Measurements from ENCODE around the gene ACRBP.

The ACRBP gene

GRCh38 chr12:6592087-6592486, 55.1 kb downstream of the ACRBP start:
- H3K36me3 ChIP-seq (ENCODE audit: control insufficient read depth in 5 of 5, insufficient read depth in 5 of 5, low read length in 5 of 5) = peaks cover 44 to 97% (median 87%) of the 10 kb centered on the region in 5 donors
- H3K9me3 ChIP-seq (ENCODE audit: control insufficient read depth in 5 of 5, low read length in 5 of 5) = no peaks in the 10 kb centered on the region
- H3K4me3 ChIP-seq (ENCODE audit: low read depth in 1 of 5, low read length in 5 of 5) = no peak overlapping the region
- no peaks in the 10 kb centered on the region for H3K27me3 ChIP-seq (ENCODE audit: control insufficient read depth in 5 of 5, insufficient read depth in 4 of 5, low read length in 5 of 5)
- H3K4me1 ChIP-seq (ENCODE audit: control insufficient read depth in 5 of 5, insufficient read depth in 5 of 5, low read length in 5 of 5) = no peaks in the 10 kb centered on the region
- H3K27ac ChIP-seq (ENCODE audit: low read depth, low read length) = no peak overlapping the region
- no peak overlapping the region for H3K9ac ChIP-seq (ENCODE audit: low read length in 5 of 5)

All from subcutaneous abdominal adipose tissue (tissue), 5 donors.